B cell (primary cell): Measurements from ENCODE around the gene KMT2A. TPM values are rescaled to one million over a fixed set of nuclear protein-coding genes. Genes with fewer than 3 reads are reported as not detected.

Experiments used
- ATAC-seq: fragments of 200-7000 bp; cut with Tn5 transposase; one replicate; pipeline ENCODE4 v1.10.0; 2021; ENCODE audit warnings: low read depth, mild to moderate bottlenecking, moderate number of reproducible peaks, moderate library complexity
- CTCF ChIA-PET: fragments of 350-600 bp; sonication (Branson Sonifier 250); formaldehyde crosslinking; loops from one replicate; lab custom pipeline; 2021; ENCODE audit warnings: antibody characterized with exemption, inconsistent platforms; lab: Charles Lee
- POLR2A ChIA-PET: fragments of 350-600 bp; sonication (Branson Sonifier 250); formaldehyde crosslinking; loops from one replicate; lab custom pipeline; 2021; ENCODE audit warnings: antibody characterized with exemption; lab: Charles Lee
- DNase-seq: peaks from one replicate; pipeline ENCODE4 v3.0.0; 2013
- H2AFZ ChIP-seq: 2 replicates; pipeline ENCODE4 v1.6.1; 2012; ENCODE audit warnings: mild to moderate bottlenecking, low read depth, low read length; ENCODE audit not compliant: insufficient read depth, poor library complexity, severe bottlenecking
- H3K27ac ChIP-seq, 2 donors: 1 replicate in 1 of 2; 2 replicates in 1 of 2; pipeline ENCODE4 v1.5.1; 2012 to 2013; ENCODE audit warnings: low read length in 2 of 2, mild to moderate bottlenecking in 2 of 2, moderate library complexity in 1 of 2
- H3K27me3 ChIP-seq, 4 experiments: fragments of 200-600 bp in 1 of 4; sonication (generic) in 1 of 4; replicated peaks in 1 of 4; 1 replicate in 2 of 4; 2 replicates in 2 of 4; pipeline versions ENCODE4 v1.6.1 to v1.7.0; 2013 to 2016; ENCODE audit warnings: low read length in 3 of 4, mild to moderate bottlenecking in 2 of 4, mixed read lengths in 1 of 4, moderate library complexity in 1 of 4; ENCODE audit not compliant: insufficient read depth in 4 of 4, control insufficient read depth in 3 of 4; ENCODE audit errors: control extremely low read depth in 1 of 4
- H3K36me3 ChIP-seq, 2 experiments: replicated peaks in 1 of 2; 1 replicate in 1 of 2; 2 replicates in 1 of 2; pipeline versions ENCODE4 v1.6.1 to v1.7.1; 2013; ENCODE audit warnings: low read length in 1 of 2; ENCODE audit not compliant: insufficient read depth in 2 of 2, control insufficient read depth in 1 of 2; ENCODE audit errors: control extremely low read depth in 1 of 2, extremely low read depth in 1 of 2
- H3K4me1 ChIP-seq, 2 donors: fragments of 200-600 bp in 1 of 2; sonication (generic) in 1 of 2; 1 replicate in 1 of 2; 2 replicates in 1 of 2; pipeline versions ENCODE4 v1.5.1 to v1.6.1; 2013 to 2017; ENCODE audit warnings: low read length in 2 of 2; ENCODE audit not compliant: control insufficient read depth in 2 of 2, insufficient read depth in 2 of 2
- H3K4me2 ChIP-seq: replicated peaks from 2 replicates; pipeline ENCODE3; 2012; ENCODE audit warnings: mild to moderate bottlenecking, low read depth, low read length; ENCODE audit not compliant: poor library complexity, severe bottlenecking
- H3K4me3 ChIP-seq, 5 experiments: fragments of 200-600 bp in 1 of 5; sonication (generic) in 1 of 5; 1 replicate in 3 of 5; 2 replicates in 2 of 5; pipeline versions ENCODE4 v1.5.1 to v1.7.0; 2011 to 2016; ENCODE audit warnings: low read length in 4 of 5, mild to moderate bottlenecking in 4 of 5, low read depth in 2 of 5, control low read depth in 1 of 5, moderate library complexity in 1 of 5; ENCODE audit not compliant: insufficient read depth in 1 of 5; ENCODE audit errors: control extremely low read depth in 1 of 5, extremely low read depth in 1 of 5
- H3K79me2 ChIP-seq: fragments of 200-600 bp; sonication (generic); one replicate; pipeline ENCODE4 v1.6.0; 2016; ENCODE audit warnings: low read length; ENCODE audit not compliant: control insufficient read depth, insufficient read depth
- H3K9ac ChIP-seq: fragments of 200-600 bp; sonication (generic); 2 replicates; pipeline ENCODE4 v1.6.1; 2017; ENCODE audit warnings: mild to moderate bottlenecking, low read length, moderate library complexity
- H3K9me3 ChIP-seq, 3 donors: one replicate each; pipeline versions ENCODE4 v1.6.1 to v1.7.1; 2013; ENCODE audit warnings: low read length in 2 of 3; ENCODE audit not compliant: control insufficient read depth in 2 of 3, insufficient read depth in 1 of 3; ENCODE audit errors: control extremely low read depth in 1 of 3
- H4K20me1 ChIP-seq: 2 replicates; pipeline ENCODE4 v1.6.0; 2012; ENCODE audit warnings: mild to moderate bottlenecking, low read length; ENCODE audit not compliant: insufficient read depth, control insufficient read depth, poor library complexity, severe bottlenecking
- H3K27ac Mint-ChIP-seq: one replicate; pipeline ENCODE4 v1.8.0; 2021; ENCODE audit warnings: mixed read lengths
- H3K27me3 Mint-ChIP-seq: one replicate; pipeline ENCODE4 v1.8.0; 2021; ENCODE audit warnings: mixed read lengths
- H3K4me1 Mint-ChIP-seq: one replicate; pipeline ENCODE4 v1.8.0; 2021; ENCODE audit warnings: mixed read lengths
- H3K4me3 Mint-ChIP-seq: one replicate; pipeline ENCODE4 v1.8.0; 2021; ENCODE audit warnings: mixed read lengths
- H3K9me3 Mint-ChIP-seq: one replicate; pipeline ENCODE4 v1.8.0; 2022; ENCODE audit warnings: mixed read lengths; ENCODE audit not compliant: insufficient read depth
- CTCF ChIP-seq: fragments of 200-600 bp; IDR thresholded peaks from one replicate; pipeline ENCODE4 v1.8.0; 2022; ENCODE audit warnings: antibody characterized with exemption, mild to moderate bottlenecking
- EZH2 ChIP-seq: IDR thresholded peaks from 2 replicates; pipeline ENCODE4 v1.6.1; 2012; ENCODE audit warnings: borderline replicate concordance, low read depth, mild to moderate bottlenecking, moderate library complexity, low read length; ENCODE audit not compliant: insufficient read depth, poor library complexity, severe bottlenecking
- WGBS: methylation state at CpG from one replicate; pipeline ENCODE4 v1.1.5; 2013; ENCODE audit warnings: missing lambda C conversion rate; ENCODE audit not compliant: insufficient coverage; 5-methylcytosine and 5-hydroxymethylcytosine counted together
- intact Hi-C: fragments of 100-400 bp; cut with micrococcal nuclease; formaldehyde crosslinking; loops from one replicate; pipeline ENCODE4 v1.10.0; 2022
- polyA plus RNA-seq: library from polyadenylated mRNA; depleted of rRNA; stranded (reverse); fragments of >200 nt; gene quantifications from 2 replicates; pipeline ENCODE4 v1.2.3, GENCODE V29; 2012
- total RNA-seq, 2 donors: library from RNA; stranded (reverse); fragments of 120-200 nt in 1 of 2; gene quantifications; 1 replicate in 1 of 2; 2 replicates in 1 of 2; pipeline versions ENCODE4 v1.2.3 to v1.2.4, GENCODE V29; 2013 to 2022

KMT2A gene
- total and polyA plus RNA-seq, 2 donors (not counting 1 experiment from before 2014, with no cell fraction given): 32.1 to 175 TPM

GRCh38 chr11:118397448-118397847, 38.8 kb upstream of the KMT2A start:
- no peaks in the 10 kb centered on the region for H3K27me3 Mint-ChIP-seq
- Histone ChIP-seq H4K20me1 (peaks cover 8% of the 10 kb centered on the region), H3K9ac (no peak overlapping the region), H2AFZ (no peak overlapping the region), H3K27me3 (no peaks in the 10 kb centered on the region), H3K36me3 (peaks cover 16 to 44% of the 10 kb centered on the region in 2 experiments), H3K9me3 (no peaks in the 10 kb centered on the region), H3K4me3 (no peak overlapping the region), H3K4me2 (no peak overlapping the region), H3K79me2 (peaks cover 10% of the 10 kb centered on the region), H3K4me1 (peaks cover 20 to 25% of the 10 kb centered on the region in 2 donors), H3K27ac (peak overlapping the region in 1 of 2 donors; percentile 88)
- no peak for ATAC-seq
- intact Hi-C loops: no loop called here
- H3K27ac Mint-ChIP-seq: no peak overlapping the region
- ChIA-PET CTCF (interaction anchor here (0.7 to 2.8 kb wide), 7 partner anchors 9 to 199 kb away, joined by 3 to 12 read pairs (median 7); no protein-coding TSS in a partner anchor), POLR2A (no interaction called here)
- peaks cover 34% of the 10 kb centered on the region for H3K4me1 Mint-ChIP-seq
- H3K4me3 Mint-ChIP-seq: no peak overlapping the region
- DNase-seq: no peak
- TF ChIP-seq EZH2: no peak
- H3K9me3 Mint-ChIP-seq: no peaks in the 10 kb centered on the region

- Histone ChIP-seq H3K27me3 (no peaks in the 10 kb centered on the region), H3K4me2 (peak overlapping the region; percentile 60), H3K79me2 (peaks cover 25% of the 10 kb centered on the region), H3K36me3 (peaks cover 8 to 34% of the 10 kb centered on the region in 2 experiments), H3K4me1 (peaks cover 27 to 32% of the 10 kb centered on the region in 2 donors), H3K4me3 (peak overlapping the region in 2 of 5 experiments; percentile 2 to 17), H2AFZ (peak overlapping the region; percentile 13), H3K27ac (peak overlapping the region; percentile 74 to 88), H4K20me1 (peaks cover 17% of the 10 kb centered on the region), H3K9me3 (no peaks in the 10 kb centered on the region), H3K9ac (peak overlapping the region; percentile 41)
- H3K27me3 Mint-ChIP-seq: no peaks in the 10 kb centered on the region
- H3K4me1 Mint-ChIP-seq: peaks cover 38% of the 10 kb centered on the region
- ATAC-seq (peak; percentile 26), DNase-seq (peak; percentile 78)
- no peak for TF ChIP-seq EZH2
- no peak for TF ChIP-seq CTCF
- POLR2A ChIA-PET: no interaction called here
- 50% methylated on average over 2 of the region's 3 CpGs for WGBS
- no peaks in the 10 kb centered on the region for H3K9me3 Mint-ChIP-seq
- intact Hi-C loops: no loop called here
- peak overlapping the region; percentile 98 for H3K4me3 Mint-ChIP-seq
- H3K27ac Mint-ChIP-seq: peak overlapping the region; percentile 100
- CTCF ChIA-PET: interaction anchor here (1.7 to 2.8 kb wide), 6 partner anchors 10 to 201 kb away, joined by 4 to 12 read pairs (median 7); no protein-coding TSS in a partner anchor
Measured at GRCh38 chr11:118398791-118399559, 37.3 kb upstream of the KMT2A start.
